Stimulated activated naive CD8-positive, alpha-beta T cell treated with anti-CD3 and anti-CD28 coated beads, Interleukin-15, Interleukin-2, amounts not matched to agents 100 U/mL and 50 U/mL, for 24 hours (primary cell): Measurements from ENCODE around the gene BRMS1L.
"Not testable (repeated sequence)": the region's sequence is repeated elsewhere in the genome, so short reads cannot be mapped to it uniquely, and the experiment has no call there.

Experiments
- ATAC-seq: fragments of 150-1000 bp; cut with Tn5 transposase; one replicate; pipeline ENCODE4 v1.10.0; 2021
- DNase-seq: peaks from one replicate; pipeline ENCODE4 v3.0.0; 2021

Gene BRMS1L, protein sequence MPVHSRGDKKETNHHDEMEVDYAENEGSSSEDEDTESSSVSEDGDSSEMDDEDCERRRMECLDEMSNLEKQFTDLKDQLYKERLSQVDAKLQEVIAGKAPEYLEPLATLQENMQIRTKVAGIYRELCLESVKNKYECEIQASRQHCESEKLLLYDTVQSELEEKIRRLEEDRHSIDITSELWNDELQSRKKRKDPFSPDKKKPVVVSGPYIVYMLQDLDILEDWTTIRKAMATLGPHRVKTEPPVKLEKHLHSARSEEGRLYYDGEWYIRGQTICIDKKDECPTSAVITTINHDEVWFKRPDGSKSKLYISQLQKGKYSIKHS

DNA sequence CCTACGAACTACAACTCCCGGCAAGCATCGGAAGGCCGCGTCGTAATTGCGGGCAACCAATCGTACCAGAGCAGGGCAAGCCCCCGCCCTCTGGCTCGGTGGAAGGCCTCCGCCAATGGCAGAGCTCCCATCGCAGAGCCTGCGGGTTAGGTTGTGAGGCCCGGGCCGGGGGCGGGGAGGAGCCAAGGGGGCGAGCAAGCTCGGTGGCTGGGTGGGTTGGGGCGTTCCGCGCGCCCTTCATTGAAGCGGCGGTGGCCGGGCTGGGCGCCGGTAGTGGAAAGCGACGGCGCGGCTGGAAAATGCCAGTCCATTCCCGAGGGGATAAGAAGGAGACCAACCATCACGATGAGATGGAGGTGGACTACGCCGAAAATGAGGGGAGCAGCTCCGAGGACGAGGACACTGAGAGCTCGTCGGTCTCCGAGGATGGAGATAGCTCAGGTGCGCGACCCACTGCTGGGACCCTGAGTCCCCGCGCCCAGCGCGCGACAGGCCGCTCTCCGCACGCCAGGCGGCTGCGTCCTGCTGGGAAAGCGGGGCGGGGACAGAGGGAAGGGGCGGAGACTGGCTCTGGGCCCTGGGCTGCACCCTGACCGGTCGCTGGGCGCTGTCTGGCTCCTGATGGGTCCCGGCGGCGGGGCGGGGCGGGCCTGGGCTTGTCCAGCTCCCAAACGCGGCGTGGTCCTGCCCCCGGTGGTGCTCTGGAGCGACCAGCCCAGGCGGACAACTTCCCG, at the start of gene BRMS1L:
TSS of gene BRMS1L (plus strand) at position 121 of the 734 bp plus-strand sequence. CDS start at position 300, 179 bp downstream.
- DNase-seq (peak; percentile 96), ATAC-seq (peak; percentile 99)

DNA sequence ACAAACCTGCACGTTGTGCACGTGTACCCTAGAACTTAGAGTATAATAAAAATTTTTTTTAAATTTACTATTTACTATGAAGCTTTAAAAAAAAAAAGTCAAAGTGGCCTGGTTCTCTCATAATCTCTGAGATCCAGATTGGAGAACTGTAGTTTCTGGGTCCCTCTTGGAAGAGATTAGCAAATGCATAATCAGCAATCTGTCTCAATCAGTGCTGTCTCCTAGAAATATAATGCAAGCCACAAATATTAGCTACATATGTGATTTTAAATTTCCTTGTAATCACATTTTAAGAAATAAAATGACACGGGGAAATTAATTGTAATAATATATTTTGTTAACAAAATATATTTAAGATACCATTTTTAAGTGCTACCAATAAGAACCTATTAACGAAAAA, 49.3 kb upstream of the BRMS1L start:
- ATAC-seq: no peak
- no peak for DNase-seq

DNA sequence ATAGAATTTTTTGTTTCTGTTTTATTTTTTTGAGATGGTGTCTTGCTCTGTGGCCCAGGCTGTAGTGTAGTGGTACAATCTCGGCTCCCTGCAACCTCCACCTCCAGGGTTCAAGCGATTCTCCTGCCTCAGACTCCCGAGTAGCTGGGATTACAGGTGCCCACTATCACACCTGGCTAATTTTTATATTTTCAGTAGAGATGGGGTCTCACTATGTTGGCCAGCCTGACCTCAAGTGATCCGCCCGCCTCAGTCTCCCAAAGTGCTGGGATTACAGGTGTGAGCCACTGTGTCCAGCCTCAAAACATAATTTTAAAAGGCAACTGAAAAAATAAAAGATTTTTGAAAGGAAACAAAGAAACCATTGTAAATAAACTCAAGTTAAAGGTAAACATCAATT, 48.6 kb upstream of the BRMS1L start:
- not testable (repeated sequence) for ATAC-seq, DNase-seq

DNA sequence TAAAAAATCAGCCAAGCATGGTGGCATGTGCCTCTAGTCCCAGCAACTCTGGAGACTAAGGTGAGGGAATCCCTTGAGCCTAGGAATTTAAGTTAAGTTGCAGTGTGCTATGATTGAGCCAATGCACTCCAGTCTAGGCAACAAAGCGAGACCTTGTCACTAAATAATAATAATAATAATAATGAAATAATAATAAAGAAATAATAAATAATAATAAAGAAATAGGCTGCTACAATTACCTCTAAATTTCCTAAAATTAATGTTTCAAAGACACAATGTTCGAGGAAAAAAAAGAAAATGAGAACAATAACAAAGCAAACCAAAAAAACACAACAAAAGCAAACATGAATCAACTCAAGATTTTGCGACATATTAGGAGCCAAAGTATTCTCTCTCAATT, 46.8 kb upstream of the BRMS1L start:
- DNase-seq (no peak), ATAC-seq (no peak)

DNA sequence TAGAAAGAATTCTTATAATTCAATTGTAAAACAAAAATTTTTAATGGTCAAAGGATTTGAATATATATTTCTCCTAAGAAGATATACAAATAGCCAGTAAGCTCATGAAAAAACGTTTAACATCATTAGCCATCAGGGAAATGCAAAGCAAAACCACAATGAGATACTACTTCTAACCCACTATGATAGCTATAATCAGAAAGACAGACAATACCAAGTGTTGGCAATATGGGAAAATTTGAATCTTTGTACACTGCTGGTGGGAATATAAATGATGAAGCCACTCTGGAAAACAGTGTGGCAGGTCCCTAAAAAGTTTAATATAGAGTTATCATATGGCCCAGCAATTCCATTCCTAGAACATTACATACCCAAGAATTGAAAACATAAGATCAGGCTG, 42.4 kb upstream of the BRMS1L start:
- ATAC-seq (no peak), DNase-seq (no peak)

DNA sequence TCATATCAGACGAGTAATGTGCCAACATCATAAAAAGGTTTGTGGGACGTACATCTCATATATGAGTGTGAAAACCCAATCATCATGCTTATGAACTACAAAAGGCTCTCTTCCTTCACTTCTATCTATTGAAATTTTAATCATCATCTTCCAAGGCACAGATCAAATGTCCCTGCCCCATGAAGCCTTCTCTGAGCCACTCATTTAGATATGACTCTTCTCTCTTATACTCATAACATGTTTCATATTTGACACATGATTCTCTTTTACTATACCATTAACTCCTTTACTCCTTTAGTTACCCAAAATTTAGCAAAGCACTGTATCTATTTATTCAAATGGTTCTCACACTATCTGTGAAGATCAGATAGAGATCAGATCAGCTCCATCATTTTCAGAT, 39.3 kb upstream of the BRMS1L start:
- ATAC-seq (no peak), DNase-seq (no peak)

DNA sequence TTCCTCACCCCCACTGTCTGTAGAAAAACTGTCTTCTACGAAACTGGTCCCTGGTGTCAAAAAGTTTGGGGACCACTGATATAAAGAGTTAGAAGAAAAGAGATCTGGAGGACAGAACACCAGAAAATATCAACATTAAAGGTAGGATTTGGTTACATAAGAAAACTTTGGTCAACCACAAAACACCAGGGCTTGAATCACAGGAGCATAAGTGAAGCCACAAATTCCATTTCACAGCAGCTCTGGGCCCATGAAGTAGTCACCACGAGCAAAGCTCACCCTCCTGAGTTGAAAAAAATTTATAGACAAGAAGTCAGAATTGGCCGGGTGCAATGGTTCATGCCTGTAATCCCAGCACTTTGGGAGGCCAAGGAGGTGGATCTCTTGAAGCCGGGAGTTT, 36.5 kb upstream of the BRMS1L start:
- DNase-seq (peak; percentile 17), ATAC-seq (peak; percentile 81)

DNA sequence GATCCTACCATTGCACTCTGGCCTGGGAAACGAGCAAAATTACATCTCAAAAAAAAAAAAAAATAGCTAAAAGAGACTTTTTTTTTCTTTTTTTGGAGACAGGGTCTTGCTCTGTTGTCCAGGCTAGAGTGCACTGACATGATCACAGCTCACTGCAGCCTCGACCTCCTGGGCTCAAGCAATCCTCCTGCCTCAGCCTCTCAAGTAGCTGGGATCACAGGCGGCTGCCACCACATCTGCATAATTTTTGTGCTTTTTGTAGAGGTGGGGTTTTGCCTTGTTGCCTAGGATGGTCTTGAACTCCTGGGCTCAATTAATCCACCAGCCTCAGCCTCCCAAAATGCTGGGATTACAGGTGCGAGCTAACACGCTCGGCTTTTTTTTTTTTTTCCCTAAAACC, 28.3 kb upstream of the BRMS1L start:
- ATAC-seq: no peak

DNA sequence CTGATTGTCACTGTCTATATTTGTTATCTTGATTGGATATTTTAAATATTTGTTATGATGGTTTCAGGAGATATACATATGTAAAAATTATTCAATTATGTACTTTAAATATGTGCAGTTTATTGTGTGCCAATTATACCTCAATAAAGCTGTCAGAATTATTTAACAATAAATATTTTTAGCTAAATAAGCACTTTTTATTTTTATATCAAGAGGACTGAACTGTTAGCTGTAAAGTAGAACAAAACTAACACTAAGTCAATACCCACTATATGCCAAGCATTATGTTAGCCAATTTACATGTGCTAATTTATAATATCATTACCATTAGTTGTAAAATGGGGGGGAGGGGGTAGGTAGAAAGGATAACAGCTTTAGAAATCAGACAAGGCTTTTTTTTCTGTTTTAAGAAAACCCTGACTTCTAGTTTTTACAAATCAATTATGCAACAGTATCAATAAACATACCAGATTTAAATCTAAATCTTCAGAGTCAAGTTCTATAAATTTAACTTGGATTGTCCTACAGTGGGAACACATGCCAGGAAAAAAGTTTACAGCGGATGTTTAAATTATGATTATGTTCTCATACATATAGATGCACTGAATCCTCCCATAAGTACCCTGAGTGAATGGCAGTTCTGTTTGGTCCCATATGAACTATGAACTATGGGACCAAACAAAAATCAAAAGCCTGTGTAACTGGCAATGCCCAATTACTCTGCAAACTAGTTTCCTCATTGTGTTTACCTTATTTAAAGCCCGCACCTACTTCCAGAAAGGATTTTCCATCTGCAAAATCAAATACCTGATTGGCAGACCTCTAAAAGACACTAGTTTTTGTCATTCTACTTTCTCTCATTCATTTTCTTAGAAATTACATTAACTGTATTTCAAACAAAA, 19.9 kb upstream of the BRMS1L start:
- ATAC-seq (no peak), DNase-seq (no peak)

More for the DNA sequence above, 28.3 kb upstream of the BRMS1L start:
- no peak for DNase-seq

DNA sequence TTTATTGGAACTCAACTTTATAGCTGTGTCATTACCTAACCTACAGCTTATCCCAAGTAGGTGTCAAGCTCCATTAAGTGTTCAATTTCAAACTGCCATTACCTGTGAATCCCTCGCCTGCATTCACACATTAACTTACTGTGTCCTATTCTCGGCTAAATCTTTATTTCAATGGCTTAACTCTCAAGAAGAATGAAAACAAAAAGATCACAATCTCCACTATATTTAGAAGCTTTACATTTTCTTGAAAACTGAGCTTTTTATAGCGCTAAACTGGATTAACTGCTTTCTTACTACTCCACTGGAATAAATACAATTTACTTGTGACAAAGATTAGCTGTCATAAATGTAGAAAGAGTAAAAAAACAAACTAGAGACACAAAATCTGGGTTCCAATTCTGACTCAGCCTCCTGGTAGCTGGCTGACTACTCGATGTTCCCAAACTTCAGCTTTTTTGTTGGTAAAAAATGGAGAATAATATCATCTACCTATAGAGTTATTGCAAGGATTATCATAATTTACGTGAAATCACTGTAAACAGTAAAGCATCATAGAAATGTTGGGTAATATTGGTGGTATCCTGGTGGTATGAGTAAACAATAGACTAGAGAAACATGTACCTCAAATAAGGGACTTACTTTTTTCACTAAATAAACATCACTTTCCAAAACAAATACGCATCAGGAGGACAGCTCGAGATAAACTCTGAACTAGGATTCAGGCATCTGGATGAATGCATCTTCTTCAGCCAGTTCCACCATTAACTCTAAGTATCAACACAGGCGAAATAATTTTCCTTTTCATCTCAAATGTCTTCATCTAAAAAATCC, 18.8 kb upstream of the BRMS1L start:
- ATAC-seq (no peak), DNase-seq (no peak)

DNA sequence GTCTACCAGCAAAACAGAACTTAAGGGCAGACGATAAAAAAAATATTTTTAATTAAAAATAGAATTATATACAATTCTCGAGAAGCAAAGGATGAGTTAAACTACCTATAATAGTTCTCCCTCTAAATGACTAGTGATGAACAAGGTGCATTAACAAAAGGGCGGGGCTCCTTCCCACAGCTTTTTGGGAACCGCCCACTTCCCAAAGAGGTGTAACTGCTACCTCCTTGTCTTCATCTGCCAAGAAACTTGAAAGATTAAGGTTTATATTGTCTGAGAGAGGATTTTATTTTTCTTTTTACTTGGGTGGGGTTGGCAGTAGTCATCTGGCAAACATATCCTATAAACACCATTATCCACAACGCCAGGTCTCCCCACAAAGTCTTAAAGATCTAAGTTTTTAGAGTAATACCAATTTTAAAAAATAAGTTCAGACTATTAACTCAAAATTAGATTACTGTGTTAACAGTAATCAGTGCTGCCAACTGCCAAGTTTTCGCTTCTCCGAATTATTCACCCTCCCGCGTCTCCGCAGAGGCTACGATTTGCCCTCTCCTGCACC, 18.0 kb upstream of the BRMS1L start:
- DNase-seq (peak; percentile 34), ATAC-seq (no peak)

DNA sequence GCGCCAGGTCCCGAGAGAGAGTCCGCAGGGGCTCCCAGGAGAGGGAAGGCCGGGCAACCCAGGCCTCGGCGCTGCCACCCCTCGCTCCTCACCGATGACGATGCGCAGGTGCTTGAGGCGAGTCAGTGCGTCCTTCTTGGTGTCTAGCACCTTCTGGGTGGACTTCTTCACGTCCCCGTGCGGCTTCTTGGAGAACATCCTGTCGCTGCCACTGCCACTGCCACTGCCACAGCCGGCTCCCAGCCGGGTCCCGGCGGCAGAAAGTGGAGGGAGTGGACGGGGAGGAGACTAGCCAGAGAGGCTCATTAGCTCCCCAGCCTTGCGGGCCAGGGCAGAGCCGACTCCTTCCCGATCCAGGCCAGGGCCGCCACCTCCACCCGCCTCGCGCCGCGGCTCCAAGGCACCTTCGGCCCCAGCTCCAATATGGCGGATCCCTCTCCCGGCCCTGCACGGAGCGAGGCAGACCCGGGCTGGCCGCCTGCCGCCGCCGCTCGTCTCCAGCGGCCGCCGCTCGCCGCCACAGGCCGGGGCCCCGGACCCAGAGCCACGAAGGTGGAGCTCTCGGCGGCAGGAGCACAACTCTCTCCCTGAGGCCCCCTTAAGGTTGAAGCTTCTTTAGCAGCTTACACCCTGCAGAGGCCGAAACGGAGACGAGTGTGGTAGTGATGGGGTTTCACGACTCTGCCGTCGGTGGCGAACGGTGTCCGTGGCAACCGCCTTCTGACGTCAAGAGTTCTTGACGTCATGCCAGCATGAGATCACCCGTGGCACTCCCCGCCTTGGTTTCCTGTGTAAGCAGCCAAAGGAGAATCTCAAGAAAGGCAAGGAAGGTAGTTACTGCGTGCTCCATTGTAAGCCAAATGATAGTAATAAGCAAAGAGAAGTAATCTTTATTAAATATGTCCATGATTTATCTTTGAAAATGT, 17.2 kb upstream of the BRMS1L start, which contains the start of gene RALGAPA1:
TSS of gene RALGAPA1 (minus strand) at position 658 of the 926 bp plus-strand sequence. CDS start at position 198, 460 bp downstream.
- ATAC-seq (peak; percentile 99), DNase-seq (peak; percentile 89)

DNA sequence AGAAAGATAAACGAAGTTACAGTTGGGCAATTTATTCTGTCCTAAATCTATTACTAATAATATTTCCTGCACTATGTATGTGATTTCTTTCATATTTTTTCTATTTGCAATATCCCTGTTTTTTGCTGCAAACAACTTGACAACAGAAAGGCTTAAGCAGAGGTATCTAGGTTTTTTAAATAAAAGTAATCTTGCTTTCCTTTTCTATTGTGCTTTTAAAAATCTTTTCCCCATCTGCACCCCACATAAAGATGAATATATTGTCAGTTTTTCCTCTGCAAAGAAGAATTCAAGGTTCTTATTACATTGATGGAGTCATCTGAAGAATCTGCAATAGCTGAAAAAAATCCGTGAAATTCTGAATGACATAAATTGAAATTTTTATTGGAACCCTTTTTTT, 16.5 kb upstream of the BRMS1L start:
- DNase-seq (no peak), ATAC-seq (no peak)

DNA sequence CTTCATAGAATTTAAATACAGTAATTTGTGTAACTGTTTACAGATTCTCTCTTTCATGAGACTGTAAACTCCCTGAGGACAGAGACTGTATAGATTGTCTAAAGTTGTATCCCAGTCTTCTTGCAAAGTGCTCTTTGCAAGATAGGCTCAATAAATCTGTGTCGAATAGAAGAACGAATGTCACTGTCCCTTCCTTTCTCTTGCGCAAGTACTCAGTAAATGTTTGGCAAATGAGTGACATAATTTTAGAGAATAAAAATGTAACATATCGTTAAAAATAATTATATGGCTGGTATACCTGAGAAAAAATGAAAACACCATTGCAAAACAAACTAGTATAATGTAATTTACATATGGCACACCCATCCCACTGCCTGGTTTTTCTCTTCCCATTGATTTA, 15.2 kb upstream of the BRMS1L start:
- no peak for ATAC-seq
- no peak for DNase-seq

DNA sequence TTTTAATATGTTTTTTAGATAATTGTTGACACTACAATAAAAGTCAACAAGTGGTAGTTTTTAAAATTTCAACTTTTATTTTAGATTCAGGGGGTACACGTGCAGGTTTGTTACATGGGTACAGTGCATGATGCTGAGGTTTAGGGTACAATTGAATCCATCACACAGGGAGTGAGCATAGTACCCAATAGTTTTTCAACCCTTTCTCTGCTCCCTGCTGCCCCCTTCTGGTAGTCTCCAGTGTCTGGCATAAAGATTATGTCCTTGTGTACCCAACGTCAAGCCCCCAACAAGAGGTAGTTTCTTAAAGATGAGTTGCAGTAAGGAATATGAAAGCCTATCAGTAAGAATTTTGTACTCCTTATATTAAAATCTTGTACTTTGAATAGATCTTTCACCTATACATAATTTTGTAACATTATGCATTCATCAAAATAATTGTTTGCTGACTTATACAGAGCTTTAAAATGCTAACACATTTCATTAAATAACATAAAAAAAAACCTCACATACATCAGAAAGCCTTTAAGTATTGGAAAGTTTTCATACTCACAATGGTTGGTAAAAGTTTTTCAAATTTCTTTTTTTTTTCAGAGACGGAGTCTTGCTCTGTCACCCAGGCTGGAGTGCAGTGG, 11.7 kb upstream of the BRMS1L start:
- DNase-seq (peak; percentile 88), ATAC-seq (peak; percentile 79)

DNA sequence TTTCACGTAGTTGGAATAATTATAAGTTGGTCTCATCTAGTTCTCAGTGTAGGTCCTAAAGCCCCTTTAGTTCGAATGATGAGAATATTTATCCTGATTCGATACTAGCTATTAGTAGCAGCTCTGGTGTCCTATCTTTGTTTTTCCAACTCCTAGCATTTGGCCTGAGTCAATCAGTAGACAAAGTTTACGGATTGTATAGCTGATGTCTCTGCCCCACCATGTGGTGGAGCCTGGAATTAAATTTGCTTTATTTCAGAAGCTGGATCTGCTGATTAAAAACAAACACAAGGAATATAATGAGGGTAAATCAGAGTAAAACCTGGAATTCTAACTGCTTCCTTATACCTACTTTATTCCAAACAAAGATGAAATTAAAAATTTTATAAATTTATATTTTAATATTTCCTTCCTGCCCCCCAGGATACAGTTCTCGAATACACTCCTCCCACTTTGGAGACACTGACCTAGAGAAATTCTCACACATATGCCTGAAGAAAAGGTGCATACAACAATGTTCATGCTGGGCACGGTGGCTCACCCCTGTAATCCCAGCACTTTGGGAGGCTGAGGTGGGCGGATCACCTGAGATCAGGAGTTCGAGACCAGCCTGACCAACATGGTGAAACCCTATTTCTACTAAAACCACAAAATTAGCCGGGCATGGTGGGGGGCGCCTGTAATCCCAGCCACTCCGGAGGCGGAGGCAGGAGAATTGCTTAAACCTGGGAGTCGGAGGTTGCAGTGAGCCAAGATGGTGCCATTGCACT, 7.6 kb upstream of the BRMS1L start:
- DNase-seq: no peak
- ATAC-seq: no peak

DNA sequence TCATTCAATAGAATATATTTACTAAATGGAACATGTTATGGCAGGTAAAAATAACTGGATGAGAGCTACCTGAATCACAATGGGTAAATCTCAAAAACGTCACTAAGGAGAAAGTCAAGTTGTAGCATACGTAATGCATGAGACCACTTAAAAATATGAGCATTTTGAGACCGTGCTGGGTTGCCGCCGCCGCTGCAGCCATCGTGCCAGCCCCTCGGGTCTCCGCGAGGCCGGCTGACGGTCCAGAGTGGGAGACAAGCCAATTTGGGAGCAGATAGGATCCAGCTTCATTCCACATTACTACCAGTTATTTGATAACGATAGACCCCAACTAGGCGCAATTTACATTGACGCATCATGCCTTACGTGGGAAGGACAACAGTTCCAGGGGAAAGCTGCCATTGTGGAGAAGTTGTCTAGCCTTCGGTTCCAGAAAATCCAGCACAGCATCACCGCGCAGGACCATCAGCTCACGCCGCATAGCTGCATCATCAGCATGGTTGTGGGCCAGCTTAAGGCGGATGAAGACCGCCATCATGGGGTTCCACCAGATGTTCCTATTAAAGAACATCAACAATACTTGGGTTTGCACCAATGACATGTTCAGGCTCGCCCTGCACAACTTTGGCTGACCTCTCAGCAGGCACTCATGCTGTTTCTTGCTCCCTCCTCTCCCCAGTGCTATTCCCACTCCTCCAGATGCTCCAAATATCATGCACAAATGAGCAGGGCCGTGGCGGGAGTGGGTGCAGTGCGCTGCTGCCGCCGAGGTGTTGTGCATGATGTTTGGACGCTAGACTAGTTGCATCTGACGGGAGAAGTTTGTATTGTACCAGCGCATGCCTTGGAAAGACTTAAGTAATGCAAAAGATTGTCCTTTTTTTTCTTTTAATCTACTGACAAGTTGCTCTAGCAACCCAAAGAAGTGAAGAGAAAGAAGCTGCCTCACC, 6.3 kb upstream of the BRMS1L start:
- DNase-seq (no peak), ATAC-seq (no peak)
